CD4-positive, alpha-beta T cell treated with Interleukin-17A for 4 hours (primary cell): ENCODE measurements around the gene IFT25.
"Not testable (repeated sequence)": the region's sequence is repeated elsewhere in the genome, so short reads cannot be mapped to it uniquely, and the experiment has no call there.

Experiments
- DNase-seq: peaks from one replicate; pipeline ENCODE4 v3.0.0-alpha.2; 2020; ENCODE audit warnings: mixed read lengths

Gene IFT25

DNA sequence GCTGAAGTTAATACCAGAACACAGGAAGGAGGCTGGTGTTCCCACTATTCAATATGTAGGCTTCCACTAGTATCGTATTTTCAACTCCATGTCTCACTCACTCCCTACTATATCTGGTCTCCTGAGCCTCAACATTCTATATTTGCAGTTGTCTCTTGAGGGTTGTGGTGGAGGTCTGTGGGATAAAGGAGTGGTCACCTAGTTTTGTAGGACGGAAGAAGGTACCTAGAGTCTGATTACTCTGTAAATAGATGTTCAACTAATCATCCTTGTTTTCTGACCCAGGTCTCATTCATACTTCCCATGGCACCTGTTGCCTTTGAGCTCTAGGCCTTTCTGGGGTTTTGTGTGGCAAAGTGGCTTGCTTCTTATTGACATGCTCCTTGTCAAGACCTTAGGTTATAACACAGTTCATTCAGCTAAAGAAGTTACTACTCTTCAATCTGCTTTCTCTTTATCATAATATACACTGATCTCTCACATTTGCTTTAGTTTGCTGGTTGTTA, 18.1 kb downstream of the IFT25 start:
- no peak for DNase-seq

DNA sequence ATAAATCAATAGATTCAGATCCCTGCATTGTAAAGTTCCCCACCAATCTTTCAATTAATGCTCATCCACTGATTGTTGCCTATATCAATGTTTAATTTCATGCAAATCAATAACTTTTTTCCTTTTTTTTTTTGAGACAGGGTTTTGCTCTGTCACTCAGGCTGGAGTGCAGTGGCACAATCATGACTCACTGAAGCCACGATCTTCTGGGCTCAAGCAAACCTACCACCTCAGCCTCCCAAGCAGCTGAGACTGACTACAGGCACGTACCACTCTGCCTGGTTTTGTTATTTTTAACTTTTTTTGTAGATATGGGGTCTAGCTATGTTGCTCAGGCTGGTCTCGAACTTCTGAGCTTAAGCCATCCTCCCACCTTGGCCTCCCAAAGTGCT, 25.8 kb downstream of the IFT25 start:
- DNase-seq = no peak

DNA sequence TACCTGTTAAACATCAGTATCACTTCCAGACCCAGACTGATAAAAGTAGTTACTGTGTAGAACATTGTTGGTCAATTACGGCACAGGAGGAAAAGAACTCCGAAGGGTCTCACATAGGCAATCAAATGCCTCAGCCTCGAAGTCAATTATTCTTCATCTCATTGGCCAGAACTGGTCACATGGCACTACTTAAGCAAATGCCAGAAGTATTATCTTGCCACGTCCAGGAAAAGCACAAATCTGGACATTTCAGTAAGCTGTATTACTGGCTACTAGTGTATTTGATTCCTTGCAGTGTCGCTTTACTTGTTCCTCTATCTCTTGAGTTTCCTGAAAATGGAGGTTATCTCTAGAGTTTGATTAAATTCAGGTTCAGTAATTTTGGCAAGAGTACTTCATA, 27.2 kb downstream of the IFT25 start:
- DNase-seq = no peak

DNA sequence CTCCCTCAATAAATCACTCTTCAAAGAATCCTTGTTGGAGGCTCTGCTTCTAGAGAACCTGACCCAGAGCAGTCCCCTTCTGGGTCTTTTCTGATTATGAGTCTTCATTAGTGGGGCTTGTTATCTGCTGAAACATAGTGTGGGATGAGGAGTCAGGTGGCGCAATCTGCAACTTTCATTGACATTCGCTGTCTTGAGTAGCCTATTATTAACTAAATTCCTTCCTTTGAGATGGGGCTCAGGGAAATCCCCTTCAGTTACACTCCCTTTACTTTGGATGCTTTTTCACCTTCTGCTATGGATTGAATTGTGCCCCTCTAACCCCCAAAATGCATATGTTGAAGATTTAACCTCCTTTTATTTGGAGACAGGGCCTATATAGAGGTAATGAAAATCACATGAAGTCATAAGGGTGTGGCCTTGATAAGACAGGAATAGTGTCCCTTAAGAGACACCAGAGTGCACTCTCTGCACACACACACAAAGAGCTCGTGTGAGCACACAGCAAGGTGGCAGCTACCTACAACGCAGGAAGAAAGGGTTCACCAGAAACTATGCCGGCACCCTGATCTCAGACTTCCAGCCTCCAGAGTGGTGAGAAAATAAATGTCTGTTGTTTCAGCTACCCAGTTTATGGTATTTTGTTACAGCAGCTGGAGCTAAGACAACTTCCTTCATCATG, 32.0 kb downstream of the IFT25 start:
- no peak for DNase-seq

DNA sequence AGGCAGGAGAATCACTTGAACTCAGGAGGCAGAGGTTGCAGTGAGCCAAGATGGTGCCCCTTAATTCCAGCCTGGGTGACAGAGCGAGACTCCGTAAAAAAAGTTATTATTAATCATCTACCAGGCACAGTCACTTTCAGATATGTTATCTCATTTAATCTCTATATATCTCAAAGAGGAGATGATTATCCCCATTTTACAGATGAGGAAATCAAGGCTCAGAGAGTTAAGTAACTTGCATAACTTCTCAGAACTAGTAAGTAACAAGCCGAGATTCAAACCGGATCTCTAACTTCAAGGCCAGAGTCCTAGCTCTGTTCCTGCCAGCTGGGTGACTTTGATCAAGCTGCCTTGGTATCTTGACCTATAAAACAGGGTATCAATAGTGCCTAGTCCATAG, 34.1 kb downstream of the IFT25 start:
- DNase-seq = no peak

DNA sequence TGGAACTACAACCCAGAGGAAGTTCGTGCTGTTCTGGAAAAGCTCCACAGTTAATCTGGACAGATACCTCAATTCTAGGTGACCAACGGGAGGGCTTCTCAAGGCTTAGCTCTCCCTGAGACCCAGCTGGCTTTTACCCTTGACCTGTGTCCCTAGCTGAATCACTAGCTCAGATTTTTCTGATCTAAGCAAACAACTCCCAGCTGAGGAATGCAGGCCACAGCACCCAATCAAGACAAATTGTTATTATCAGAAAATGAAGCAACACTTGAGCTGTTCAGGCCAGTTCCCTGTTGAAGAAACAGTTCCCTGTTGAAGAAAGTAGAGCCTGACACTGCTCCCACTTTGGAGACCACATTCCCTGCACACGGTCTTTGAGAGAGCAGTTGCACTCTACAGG, 35.6 kb downstream of the IFT25 start:
- DNase-seq = no peak

DNA sequence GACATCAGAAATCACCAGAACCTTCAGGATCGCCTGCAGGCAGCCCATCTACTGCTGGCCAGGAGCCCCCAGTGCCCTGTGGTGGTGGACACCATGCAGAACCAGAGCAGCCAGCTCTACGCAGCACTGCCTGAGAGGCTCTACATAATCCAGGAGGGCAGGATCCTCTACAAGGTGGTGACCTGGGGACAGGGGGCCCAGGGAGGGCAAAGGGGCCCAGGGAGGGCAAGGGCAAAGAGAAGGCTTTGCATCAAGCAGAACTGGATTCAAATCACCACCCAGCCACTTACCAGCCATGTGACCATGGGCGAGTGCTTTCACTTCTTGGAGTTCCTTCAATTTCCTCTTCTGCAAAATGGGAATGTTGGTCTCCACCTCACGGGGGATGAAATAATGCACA, 39.4 kb downstream of the IFT25 start:
- no peak for DNase-seq

DNA sequence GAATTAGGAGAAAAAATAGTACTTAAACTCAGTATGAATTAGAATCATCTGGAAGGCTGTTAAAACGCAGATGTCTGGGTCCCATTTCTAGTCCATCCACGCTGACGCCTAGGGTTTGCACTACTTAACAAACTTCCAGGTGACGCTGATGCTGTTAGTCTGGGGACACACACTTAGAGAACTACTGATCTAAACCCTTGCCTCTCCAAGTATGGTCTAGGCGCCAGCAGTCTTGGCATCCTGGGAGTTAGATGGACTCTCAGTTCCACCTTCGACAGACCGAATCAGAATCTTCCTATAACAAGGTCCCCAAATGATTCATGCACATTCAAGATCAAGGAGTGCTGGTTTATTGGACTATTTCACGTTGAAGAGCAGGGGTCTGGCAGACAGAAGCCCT, 40.0 kb downstream of the IFT25 start:
- DNase-seq = no peak

DNA sequence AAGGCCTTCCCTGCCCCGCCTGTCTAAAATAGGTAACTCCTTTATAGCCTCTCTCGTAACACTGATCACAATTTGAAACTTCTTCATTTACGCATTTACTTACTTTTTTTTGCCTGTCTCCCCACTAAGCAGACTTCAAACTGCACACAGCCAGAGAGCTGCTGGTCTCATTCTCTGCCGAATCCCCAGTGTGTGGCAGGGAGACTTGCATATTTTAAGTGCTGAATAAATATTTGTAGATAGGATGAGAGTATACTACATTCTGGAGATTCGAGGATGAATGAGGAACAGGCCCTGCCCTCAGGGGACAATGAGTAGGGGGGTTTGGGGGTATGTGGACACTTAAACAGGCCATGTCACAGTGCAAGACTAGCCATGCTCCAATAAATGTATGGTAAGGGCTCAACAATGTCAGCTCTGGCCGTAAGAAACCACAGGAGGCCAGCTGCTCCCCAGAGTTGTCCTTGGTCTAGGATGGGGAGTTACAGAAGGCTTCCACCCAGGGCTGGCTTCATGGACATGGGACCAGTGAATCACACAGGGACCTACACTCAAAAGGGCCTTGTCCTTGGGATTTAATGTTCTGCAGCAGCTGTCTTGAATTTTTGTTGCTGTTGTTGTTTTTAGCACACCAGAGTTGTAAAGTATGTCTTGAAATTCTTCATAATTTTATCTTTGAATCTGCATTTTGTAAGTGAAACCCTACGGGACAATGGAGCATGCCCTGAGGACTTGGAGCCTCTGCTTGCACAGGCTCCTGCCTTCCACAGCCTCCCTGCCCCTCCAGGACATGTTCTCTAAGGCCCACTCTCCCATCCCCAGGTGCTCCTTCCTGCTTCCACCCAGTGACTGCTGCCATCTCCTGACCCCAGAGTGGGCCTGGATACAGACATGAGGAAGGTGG, 43.0 kb downstream of the IFT25 start:
- no peak for DNase-seq

DNA sequence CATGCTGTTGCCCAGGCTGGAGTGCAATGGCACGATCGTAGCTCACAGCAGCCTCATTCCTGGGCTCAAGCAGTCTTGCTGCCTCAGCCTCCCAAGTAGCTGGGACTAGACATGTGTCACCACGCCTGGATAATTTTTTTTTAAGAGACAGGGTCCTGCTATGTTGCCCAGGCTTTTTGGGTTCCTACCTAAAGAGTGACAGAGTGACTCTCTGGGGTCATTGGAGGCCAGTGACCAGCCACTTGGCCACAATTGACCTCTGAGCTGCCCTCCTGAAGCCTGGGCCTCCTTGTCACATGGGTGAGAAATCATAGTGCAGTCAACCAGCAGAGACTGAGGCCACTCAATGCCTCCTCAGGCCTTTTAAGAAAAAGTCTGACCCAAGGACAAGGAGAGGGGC, 45.8 kb downstream of the IFT25 start:
- DNase-seq = no peak

DNA sequence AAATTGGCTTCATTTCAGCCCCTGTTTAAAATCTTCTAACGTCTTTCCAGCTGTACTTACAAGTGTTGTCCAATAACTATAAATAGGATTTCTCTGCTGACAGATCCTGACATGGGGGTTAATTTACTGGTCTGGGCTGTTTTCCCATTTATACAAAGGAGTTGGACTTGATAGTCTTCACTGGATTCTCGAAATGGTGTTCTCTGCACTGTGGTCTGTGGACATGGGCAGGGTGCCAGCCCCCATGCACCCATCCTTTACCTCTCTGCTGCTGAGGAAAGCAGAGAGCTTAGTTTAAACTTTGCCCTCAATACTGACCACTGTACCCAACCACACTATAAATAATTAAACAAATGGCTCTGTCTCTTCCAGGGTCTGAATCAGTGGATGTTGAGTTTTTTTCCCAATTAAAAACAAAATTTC, 46.3 kb downstream of the IFT25 start:
- no peak for DNase-seq

DNA sequence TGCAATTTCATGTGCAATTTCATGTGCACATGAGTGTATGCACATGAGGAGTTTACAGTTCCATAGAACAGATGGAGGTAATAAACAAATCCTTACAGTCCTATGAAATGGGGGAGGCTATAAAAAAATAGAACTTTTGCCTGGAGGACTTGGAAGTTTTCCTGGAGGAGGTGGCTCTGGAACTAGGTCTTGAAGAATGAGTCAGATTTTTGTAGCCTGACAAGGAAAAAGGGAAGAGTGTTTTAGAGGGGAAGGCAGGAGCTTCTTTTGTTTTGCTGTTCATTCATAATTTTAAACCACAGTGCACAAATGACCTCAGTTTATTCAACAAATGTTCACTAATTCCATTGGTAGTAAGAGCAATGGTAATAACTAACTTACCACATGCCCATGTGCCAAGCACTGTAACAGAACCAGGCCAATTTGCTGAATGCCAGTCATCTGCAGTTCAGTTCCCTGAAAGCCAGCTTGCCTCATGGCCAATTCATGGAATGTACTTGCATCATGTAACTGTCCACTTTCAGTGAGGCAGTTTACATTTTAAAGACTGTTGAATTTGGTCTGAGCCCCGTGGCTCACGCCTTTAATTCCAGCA, 48.8 kb downstream of the IFT25 start:
- no peak for DNase-seq

DNA sequence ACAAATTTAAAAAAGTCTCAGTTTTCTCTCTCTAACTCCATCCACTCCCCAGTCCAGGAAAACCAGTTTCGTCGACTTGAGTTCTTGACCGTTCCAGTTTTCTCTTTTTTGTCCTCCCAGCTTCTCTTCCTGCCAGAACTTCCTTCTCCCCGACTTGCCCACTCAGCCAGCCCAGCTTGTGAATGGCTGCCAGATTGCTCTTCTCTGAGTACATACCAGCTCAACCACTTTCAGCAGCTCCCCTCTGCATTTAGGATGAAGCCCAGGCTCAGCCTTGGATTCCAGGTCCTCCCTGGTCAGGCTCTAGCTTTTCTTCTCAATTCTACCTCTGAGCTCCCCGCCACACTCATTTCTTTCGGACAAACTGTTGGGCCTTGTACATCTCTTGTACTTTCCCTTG, 50.1 kb downstream of the IFT25 start:
- DNase-seq = no peak

DNA sequence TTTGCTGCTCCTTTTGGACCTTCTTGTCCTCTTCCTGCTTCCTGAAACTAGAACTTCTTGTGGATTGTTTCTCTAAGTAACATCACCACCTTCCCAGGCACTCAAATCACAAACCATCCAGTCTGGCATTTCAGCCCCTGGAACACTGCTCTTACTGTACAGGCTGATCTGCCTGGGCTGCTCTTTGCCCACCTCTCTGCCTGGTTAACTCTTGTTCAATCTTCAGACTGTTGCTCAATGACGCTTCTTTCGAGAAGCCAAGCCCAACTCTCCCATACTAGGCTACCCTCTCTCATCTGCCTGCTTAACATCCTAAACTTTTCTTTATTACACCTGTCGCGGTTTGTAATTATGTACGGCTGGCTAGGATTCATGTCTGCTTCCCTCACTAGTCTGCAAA, 50.9 kb downstream of the IFT25 start:
- DNase-seq = no peak

DNA sequence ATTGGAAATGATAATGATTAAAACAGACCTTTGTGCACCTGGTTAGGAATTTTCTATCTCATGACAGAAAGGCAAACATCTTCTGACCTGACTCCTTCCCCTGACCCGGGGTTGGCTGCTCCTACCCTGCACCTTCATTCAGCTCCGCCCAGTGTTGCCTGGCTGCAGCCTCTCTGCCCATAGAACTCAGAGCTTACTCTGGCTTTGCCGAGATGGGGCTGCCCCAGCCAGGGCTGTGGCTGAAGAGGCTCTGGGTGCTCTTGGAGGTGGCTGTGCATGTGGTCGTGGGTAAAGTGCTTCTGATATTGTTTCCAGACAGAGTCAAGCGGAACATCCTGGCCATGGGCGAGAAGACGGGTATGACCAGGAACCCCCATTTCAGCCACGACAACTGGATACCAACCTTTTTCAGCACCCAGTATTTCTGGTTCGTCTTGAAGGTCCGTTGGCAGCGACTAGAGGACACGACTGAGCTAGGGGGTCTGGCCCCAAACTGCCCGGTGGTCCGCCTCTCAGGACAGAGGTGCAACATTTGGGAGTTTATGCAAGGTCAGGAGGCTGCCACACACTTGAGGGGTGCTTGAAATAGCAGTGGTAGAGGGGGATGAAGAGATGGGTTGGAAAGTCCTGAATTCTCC, 51.4 kb downstream of the IFT25 start, which contains the start of gene DIO1:
Gene DIO1 (plus strand): TSS at position 189 of the 638 bp plus-strand sequence. CDS start 24 bp downstream, at position 213.
- DNase-seq = no peak

DNA sequence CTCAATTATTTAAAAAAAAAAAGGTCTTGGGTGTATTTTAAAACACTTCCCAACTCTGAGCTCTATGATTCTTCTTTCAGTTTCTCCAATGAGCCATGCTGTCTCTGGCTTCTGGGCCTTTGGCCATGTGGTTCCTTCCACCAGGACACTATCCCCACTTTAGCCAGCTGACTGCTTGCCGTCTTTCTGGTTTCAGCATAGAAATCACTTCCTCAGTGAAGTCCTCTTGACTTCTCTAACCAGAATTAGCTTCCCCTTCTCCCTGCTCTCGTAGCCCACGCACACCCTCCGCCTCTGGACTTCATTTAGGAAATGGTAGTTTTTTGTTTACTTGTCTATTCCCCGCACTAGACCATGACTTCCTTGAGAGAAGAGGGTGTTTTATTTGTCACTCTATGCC, 52.6 kb downstream of the IFT25 start:
- DNase-seq = no peak

DNA sequence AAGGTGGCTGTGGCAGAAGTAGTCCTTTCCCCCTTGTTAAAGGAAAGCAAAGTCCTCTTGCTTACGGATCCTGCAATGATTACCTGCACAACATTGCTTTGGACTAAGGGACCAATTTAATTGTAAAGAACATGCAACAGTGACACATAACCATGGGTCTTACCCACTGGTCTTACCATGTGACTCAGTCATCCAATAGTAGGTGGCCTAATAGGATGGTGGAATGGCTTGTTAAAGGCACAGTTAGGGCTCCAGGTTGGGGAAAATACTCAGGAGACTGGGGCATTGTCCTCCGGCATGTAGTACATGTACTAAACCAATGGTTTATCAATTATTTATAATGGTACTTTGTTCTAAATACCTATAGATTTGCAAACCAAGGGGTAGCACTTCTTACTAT, 53.8 kb downstream of the IFT25 start:
- DNase-seq = no peak

DNA sequence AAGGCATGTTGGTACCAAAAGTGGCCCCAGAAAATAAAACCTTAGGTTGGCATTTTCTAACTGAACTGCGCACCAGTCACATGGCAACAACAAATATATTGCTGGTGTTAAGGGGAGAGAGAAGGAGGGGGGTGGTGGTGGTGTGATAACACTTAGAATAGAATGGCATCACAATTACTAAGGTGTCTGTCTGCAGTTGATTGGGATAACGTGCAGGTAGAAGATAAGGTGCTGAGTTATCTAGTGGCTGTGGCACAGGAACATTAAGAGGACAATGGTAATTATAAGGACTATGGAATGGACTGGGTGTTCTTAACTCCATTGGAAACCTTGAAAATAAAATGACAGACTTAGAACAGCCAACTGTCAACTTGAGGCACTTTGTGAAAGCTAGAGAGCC, 54.5 kb downstream of the IFT25 start:
- DNase-seq = no peak

DNA sequence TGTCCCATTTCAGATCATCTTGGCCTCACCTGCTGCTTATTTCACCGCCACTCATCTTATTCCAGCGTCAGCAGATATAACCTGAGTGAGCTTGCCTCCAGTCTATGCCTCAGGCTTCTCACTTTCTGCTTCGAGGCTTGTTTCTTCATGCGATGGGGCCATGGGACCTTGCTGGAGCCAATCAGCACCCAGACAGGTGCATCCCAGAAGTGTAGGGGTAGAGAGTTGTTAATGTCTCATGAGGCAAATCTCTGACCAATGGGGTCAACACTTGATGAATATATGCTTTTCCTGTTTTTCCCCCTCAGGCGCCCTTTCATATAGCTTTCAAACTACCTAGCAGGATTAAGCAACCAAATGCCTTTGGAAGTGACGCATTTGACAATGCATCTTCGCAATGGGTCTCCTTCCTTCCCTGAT, 55.0 kb downstream of the IFT25 start:
- DNase-seq = no peak

DNA sequence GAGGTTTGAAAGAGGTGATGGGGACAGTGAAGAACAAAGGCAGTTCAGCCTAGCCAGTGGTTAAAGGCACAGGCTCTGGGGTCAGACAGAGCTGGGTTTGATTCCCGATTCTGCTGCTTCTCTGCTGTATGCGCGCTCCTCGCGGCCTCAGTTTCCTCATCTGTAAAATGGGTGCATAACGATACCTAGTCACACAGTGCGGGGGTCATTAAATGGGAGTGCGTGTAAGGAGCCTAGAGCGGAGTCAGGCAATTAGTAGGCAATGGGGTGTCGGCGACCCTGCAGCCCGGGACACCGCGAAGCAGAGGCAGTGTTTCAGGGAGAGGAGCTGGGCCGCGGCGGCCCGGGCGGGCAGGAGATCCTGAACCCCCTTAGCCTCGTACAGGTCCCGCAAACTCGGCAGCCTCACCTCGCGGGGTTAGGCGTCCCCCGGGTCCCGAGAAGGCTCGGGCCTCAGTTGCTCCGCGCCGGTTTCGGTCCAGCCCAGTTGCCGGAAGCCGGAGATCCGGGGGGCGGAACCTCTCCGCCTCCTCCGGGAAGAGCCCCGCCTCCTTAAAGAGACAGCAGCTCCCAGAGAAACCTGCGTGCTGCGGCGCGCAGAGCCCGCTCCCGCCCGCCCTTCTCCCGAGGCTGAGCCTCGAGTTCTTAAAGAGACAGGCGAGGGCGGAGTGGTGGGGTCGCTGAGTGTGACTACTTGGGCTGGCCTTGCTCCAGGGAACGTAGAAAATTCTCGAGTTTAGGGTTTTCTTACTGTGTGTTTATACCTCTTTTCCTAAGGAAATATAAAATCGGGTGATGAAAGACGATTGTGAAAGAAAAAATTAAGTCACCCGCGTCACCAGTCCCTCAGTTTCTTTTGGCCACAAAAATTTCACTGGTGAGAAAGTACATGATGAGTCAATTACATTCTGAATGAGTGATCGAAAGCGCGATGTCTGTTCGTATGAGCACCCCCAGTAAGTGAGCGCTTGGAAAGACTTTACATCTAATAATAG, 55.9 kb downstream of the IFT25 start, which contains the start of gene YIPF1:
Gene YIPF1 (minus strand): TSS at position 494 of the 995 bp plus-strand sequence. CDS start 860 bp downstream, outside the sequence.
- peak; percentile 91 for DNase-seq

DNA sequence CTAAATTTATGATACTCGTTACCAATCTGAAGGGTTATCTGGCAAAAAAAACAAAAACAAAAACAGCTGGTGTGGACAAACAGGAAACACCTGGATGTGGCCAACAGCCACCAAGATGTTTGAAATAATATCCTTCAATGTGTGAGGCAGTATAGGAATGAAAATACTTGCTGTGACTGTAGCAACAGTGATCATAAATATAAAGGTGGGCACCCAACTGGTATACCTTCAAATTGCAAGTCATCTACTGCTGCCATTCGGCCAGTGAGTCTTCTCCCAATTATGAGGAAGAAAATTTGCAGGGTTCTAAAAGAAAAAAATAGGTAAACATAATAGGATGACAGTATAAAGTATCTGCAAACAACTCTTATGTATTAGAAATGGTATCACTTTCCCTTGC, 56.8 kb downstream of the IFT25 start:
- DNase-seq = no peak

DNA sequence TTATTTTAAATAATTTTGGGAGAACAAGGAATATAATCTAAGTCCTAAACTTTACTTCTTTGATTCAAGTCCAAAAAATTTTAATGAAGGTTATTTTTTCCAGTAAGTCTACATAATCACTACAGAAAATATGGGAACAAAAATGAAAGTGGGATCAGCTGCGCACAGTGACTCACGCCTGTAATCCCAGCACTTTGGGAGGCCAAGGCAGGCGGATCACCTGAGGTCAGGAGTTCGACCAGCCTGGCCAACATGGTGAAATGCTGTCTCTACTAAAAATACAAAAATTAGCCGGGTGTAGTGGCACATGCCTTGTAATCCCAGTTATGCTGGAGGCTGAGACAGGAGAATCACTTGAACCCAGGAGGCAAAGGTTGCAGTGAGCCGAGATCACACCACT, 61.9 kb downstream of the IFT25 start:
- not testable (repeated sequence) for DNase-seq
